Gastrocnemius medialis (tissue), 4 donors: Measurements from ENCODE around the gene RPL28. TPM values are rescaled to one million over a fixed set of nuclear protein-coding genes. Genes with fewer than 3 reads are reported as not detected.

Source experiments
- ATAC-seq, 2 donors: fragments of 150-250 bp; one replicate each; pipeline ENCODE4 v1.9.1; 2016
- DNase-seq, 2 donors: peaks; one replicate each; pipeline ENCODE4 v3.0.0-alpha.2; 2019
- H3K27ac ChIP-seq, 4 donors: fragments of 200-600 bp; sonication (generic); 1 replicate in 1 of 4; 2 replicates in 3 of 4; pipeline ENCODE4 v1.5.1; 2016 to 2018; ENCODE audit warnings: mild to moderate bottlenecking in 2 of 4, moderate library complexity in 1 of 4
- H3K27me3 ChIP-seq, 3 donors: fragments of 200-600 bp; sonication (generic) in 2 of 3; 1 replicate in 1 of 3; 2 replicates in 2 of 3; pipeline versions ENCODE4 v1.5.1 to v1.6.0; 2016 to 2019; ENCODE audit warnings: mild to moderate bottlenecking in 1 of 3, moderate library complexity in 1 of 3
- H3K36me3 ChIP-seq, 2 donors: fragments of 200-600 bp; sonication (generic) in 1 of 2; one replicate each; pipeline ENCODE4 v1.5.1; 2017 to 2018
- H3K4me1 ChIP-seq, 2 donors: fragments of 200-600 bp; sonication (generic) in 1 of 2; one replicate each; pipeline ENCODE4 v1.5.1; 2016 to 2017; ENCODE audit warnings: mild to moderate bottlenecking in 2 of 2
- H3K4me3 ChIP-seq, 4 donors: fragments of 200-600 bp; sonication (generic) in 3 of 4; 1 replicate in 1 of 4; 2 replicates in 3 of 4; pipeline ENCODE4 v1.5.1; 2016 to 2019; ENCODE audit warnings: mild to moderate bottlenecking in 2 of 4
- H3K9me3 ChIP-seq, 3 donors: fragments of 200-600 bp; sonication (generic) in 2 of 3; 1 replicate in 1 of 3; 2 replicates in 2 of 3; pipeline ENCODE4 v1.5.1; 2016 to 2019
- POLR2A ChIP-seq, 2 donors: fragments of 450-650 bp; IDR thresholded peaks; one replicate each; pipeline ENCODE4 v1.6.1; 2017; ENCODE audit warnings: antibody characterized with exemption in 2 of 2, mild to moderate bottlenecking in 2 of 2, moderate library complexity in 2 of 2
- in situ Hi-C, 4 donors: fragments of 200-750 bp; cut with MboI; loops; one replicate each; pipeline versions ENCODE4 v1.15.0 to v1.8.0; 2017; ENCODE audit warnings: low sequenced_read_pairs in 4 of 4
- intact Hi-C: fragments of 100-400 bp; cut with DNase I; formaldehyde crosslinking; loops from one replicate; pipeline ENCODE4 v1.15.1; 2023; ENCODE audit warnings: low total_unique reads
- total RNA-seq, 4 donors: library from RNA; depleted of rRNA; stranded (reverse); fragments of >200 nt; gene quantifications; one replicate each; pipeline versions ENCODE4 v1.1.0 to v1.2.3, GENCODE V29; 2016
- TF ChIP-seq, protein P1 (sequence below), 5 experiments: fragments of 450-650 bp in 3 of 5; fragments of 200-600 bp in 2 of 5; sonication (generic) in 2 of 5; IDR thresholded peaks in 4 of 5; conservative IDR thresholded peaks in 1 of 5; 1 replicate in 4 of 5; 2 replicates in 1 of 5; pipeline ENCODE4 v1.5.1; 2016 to 2019; ENCODE audit warnings: antibody characterized with exemption in 5 of 5, mild to moderate bottlenecking in 3 of 5, moderate library complexity in 3 of 5

RPL28 gene
- total RNA-seq, 4 donors from 2014 or later, result 123 to 278 (median 206) TPM

DNA sequence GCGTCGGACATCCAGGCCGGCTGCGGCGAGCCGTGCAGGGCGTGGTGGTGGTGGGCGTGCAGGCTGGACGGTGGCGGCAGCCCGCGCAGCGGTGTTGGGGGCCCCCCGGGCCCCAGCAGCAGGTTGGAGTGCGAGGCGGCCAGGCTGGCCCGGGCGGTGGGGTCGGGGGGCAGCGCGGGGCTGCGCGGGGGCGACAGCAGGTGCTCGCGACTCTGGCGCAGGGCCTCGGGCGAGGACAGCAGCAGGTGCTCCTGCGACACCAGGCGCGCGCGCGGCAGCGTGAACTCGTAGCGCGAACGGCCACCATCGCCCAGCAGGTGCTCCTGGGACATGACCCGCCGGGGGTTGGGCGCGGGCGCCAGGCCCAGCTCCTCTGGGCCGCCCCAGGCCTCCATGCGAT, 47.6 kb downstream of the RPL28 start:
- ATAC-seq, result no peak

DNA sequence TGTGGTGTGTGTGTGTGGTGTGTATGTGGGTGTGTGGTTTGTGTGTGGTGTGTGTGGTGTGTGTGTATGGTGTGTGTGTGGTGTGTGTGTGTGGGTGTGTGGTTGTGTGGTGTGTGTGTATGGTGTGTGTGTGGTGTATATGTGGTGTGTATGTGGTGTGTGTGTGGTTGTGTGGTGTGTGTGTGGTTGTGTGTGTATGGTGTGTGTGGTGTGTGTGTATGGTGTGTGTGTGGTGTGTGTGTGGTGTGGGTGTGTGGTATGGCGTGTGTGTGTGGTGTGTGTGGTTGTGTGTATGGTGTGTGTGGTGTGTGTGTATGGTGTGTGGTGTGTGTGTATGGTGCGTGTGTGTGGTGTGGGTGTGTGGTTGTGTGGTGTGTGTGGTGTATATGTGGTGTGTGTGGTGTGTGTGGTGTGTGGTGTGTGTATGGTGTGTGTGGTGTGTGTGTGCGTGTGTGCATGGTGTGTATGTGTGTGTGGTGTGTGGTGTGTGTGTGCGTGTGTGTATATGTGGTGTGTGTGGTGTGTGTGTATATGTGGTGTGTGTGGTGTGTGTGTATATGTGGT, 48.7 kb downstream of the RPL28 start:
- in situ Hi-C loops (no loop called here), intact Hi-C loops (no loop called here)
- DNase-seq (no peak), ATAC-seq (no peak)
- no peak overlapping the region for H3K27ac ChIP-seq
- peaks cover 59 to 70% (median 69%) of the 10 kb centered on the region in 3 donors for H3K27me3 ChIP-seq
- H3K4me1 ChIP-seq, result no peaks in the 10 kb centered on the region
- H3K4me3 ChIP-seq, result no peak overlapping the region
- no peaks in the 10 kb centered on the region for H3K9me3 ChIP-seq
- H3K36me3 ChIP-seq, result no peaks in the 10 kb centered on the region
- no peak for TF ChIP-seq POLR2A (IDR thresholded peaks at IDR 0.05)
- TF ChIP-seq, protein P1, sequence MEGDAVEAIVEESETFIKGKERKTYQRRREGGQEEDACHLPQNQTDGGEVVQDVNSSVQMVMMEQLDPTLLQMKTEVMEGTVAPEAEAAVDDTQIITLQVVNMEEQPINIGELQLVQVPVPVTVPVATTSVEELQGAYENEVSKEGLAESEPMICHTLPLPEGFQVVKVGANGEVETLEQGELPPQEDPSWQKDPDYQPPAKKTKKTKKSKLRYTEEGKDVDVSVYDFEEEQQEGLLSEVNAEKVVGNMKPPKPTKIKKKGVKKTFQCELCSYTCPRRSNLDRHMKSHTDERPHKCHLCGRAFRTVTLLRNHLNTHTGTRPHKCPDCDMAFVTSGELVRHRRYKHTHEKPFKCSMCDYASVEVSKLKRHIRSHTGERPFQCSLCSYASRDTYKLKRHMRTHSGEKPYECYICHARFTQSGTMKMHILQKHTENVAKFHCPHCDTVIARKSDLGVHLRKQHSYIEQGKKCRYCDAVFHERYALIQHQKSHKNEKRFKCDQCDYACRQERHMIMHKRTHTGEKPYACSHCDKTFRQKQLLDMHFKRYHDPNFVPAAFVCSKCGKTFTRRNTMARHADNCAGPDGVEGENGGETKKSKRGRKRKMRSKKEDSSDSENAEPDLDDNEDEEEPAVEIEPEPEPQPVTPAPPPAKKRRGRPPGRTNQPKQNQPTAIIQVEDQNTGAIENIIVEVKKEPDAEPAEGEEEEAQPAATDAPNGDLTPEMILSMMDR (IDR thresholded peaks at IDR 0.05 in 4 of 5, conservative IDR thresholded peaks at IDR 0.05 in 1 of 5), result no peak

More for the DNA sequence above, 47.6 kb downstream of the RPL28 start:
- intact Hi-C loops, result no loop called here
- Histone ChIP-seq H3K36me3 (no peaks in the 10 kb centered on the region), H3K9me3 (no peaks in the 10 kb centered on the region), H3K27ac (no peak overlapping the region), H3K4me3 (no peak overlapping the region), H3K4me1 (no peaks in the 10 kb centered on the region), H3K27me3 (peaks cover 62 to 70% (median 70%) of the 10 kb centered on the region in 3 donors)
- no peak for TF ChIP-seq POLR2A (IDR thresholded peaks at IDR 0.05)
- TF ChIP-seq, protein P1 (IDR thresholded peaks at IDR 0.05 in 4 of 5, conservative IDR thresholded peaks at IDR 0.05 in 1 of 5), result no peak
- no peak for DNase-seq
- in situ Hi-C loops, result no loop called here

DNA sequence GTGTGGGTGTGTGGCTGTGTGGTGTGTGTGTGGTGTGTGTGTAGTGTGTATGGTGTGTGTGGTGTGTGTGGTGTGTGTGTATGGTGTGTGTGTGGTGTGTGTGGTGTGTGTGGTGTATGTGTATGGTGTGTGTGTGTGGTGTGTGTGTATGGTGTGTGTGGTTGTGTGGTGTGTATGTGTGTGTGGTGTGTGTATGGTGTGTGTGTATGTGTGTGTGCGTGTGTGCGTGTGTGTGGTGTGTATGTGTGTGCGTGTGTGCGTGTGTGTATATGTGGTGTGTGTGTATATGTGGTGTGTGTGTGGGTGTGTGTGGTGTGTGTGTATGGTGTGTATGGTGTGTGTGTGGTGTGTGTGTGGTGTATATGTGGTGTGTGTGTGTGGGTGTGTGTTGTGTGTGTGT, 49.3 kb downstream of the RPL28 start:
- no peaks in the 10 kb centered on the region for H3K36me3 ChIP-seq
- TF ChIP-seq, protein P1 (IDR thresholded peaks at IDR 0.05 in 4 of 5, conservative IDR thresholded peaks at IDR 0.05 in 1 of 5), result no peak
- no peak for TF ChIP-seq POLR2A (IDR thresholded peaks at IDR 0.05)
- no peak for ATAC-seq
- in situ Hi-C loops, result no loop called here
- peaks cover 59 to 70% (median 68%) of the 10 kb centered on the region in 3 donors for H3K27me3 ChIP-seq
- H3K27ac ChIP-seq, result no peak overlapping the region
- intact Hi-C loops, result no loop called here
- no peak overlapping the region for H3K4me3 ChIP-seq
- no peak for DNase-seq
- no peaks in the 10 kb centered on the region for H3K4me1 ChIP-seq
- H3K9me3 ChIP-seq, result no peaks in the 10 kb centered on the region

DNA sequence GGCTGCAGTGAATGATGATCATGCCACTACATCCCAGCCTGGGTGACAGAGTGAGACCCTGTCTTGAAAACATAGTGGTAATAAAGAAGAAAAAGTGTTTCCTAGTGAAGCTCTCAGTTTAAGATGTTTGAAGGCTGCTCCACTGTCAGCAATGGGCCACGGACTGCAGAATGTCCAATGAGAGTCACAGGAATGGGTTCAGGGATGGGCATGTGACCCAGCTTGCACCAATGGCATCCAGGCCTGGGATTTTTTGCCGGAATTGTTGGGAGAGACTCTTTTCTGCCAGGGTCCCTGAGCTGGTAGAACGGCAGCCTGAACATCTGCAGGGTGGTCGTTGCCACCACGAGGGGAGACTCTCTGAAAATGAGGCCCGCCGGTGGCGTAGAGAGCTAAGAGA, 51.1 kb downstream of the RPL28 start:
- ATAC-seq (no peak), DNase-seq (no peak)
- Histone ChIP-seq H3K9me3 (no peaks in the 10 kb centered on the region), H3K36me3 (no peaks in the 10 kb centered on the region), H3K4me3 (no peak overlapping the region), H3K27me3 (peaks cover 61 to 72% (median 70%) of the 10 kb centered on the region in 3 donors), H3K4me1 (no peaks in the 10 kb centered on the region), H3K27ac (no peak overlapping the region)
- in situ Hi-C loops (no loop called here), intact Hi-C loops (no loop called here)
- TF ChIP-seq, protein P1 (IDR thresholded peaks at IDR 0.05 in 4 of 5, conservative IDR thresholded peaks at IDR 0.05 in 1 of 5), result no peak
- no peak for TF ChIP-seq POLR2A (IDR thresholded peaks at IDR 0.05)

DNA sequence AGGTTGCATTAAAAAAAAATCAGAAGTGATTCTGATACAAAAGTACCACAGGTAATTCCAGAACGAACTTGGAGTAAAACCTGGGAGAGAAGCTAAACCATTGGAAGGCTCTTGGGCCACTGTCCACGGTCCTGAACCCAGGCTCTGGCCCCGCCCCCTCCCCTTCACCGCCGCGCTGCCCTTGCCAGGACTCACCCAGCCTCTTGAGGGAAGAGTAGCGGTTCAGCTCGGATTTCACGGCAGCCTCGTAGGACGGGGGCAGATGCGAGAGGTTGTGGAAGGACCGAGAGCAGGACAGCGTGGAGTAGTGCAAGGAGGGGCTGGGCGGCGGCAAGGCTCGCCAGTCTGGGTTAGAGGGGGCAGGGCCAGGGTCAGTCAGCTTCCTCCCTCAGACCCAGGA, 51.7 kb downstream of the RPL28 start:
- peaks cover 58 to 69% (median 68%) of the 10 kb centered on the region in 3 donors for H3K27me3 ChIP-seq
- in situ Hi-C loops, result no loop called here
- no peak for TF ChIP-seq POLR2A (IDR thresholded peaks at IDR 0.05)
- TF ChIP-seq, protein P1 (IDR thresholded peaks at IDR 0.05 in 4 of 5, conservative IDR thresholded peaks at IDR 0.05 in 1 of 5), result no peak
- H3K27ac ChIP-seq, result no peak overlapping the region
- no peaks in the 10 kb centered on the region for H3K36me3 ChIP-seq
- no peak overlapping the region for H3K4me3 ChIP-seq
- intact Hi-C loops, result no loop called here
- no peaks in the 10 kb centered on the region for H3K9me3 ChIP-seq
- ATAC-seq (no peak), DNase-seq (no peak)
- no peaks in the 10 kb centered on the region for H3K4me1 ChIP-seq
